T-helper 1 cell treated with Interleukin-12 subunit alpha and Interleukin-12 subunit beta and Interleukin-4 antibody, amounts not matched to agents 30 μg/mL and 1 μg/mL, for 36 hours (primary cell): ENCODE measurements around the gene UBASH3A.

ENCODE experiments used
- H3K27ac Mint-ChIP-seq: one replicate; pipeline ENCODE4 v1.8.0; 2021; ENCODE audit warnings: mild to moderate bottlenecking, mixed read lengths
- H3K27me3 Mint-ChIP-seq: one replicate; pipeline ENCODE4 v1.8.0; 2021; ENCODE audit warnings: low read depth, mixed read lengths
- H3K36me3 Mint-ChIP-seq: one replicate; pipeline ENCODE4 v1.8.0; 2021; ENCODE audit warnings: low read depth, mixed read lengths
- H3K4me1 Mint-ChIP-seq: one replicate; pipeline ENCODE4 v1.8.0; 2021; ENCODE audit warnings: low read depth, mixed read lengths
- H3K4me3 Mint-ChIP-seq: one replicate; pipeline ENCODE4 v1.8.0; 2021; ENCODE audit warnings: mild to moderate bottlenecking, moderate library complexity, mixed read lengths
- H3K9me3 Mint-ChIP-seq: one replicate; pipeline ENCODE4 v1.8.0; 2021; ENCODE audit warnings: mixed read lengths

UBASH3A gene

DNA sequence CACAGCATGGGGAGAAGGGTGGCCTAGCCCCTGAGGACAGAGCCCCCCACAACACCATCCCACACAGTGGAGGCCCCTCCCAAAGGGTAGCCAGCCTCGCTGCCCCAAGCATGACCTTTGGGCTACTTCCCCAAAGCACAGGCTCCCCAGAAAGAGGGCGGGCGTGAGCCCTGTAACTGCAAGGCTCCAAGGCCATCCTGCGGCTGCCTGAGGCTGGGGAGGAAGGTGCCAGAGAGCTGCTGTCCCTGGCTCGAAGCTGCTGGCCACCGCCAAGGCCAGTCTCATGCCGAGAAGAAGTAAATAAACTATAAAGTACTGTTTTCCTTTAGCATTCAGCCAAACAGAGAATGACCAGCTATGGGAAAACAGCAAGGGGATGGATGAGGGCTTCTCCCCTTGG, 27.5 kb downstream of the UBASH3A start:
- Mint-ChIP-seq H3K36me3 (peaks cover 90% of the 10 kb centered on the region), H3K9me3 (peaks cover 6% of the 10 kb centered on the region), H3K4me3 (no peak overlapping the region), H3K4me1 (peaks cover 33% of the 10 kb centered on the region), H3K27me3 (no peaks in the 10 kb centered on the region), H3K27ac (no peak overlapping the region)

DNA sequence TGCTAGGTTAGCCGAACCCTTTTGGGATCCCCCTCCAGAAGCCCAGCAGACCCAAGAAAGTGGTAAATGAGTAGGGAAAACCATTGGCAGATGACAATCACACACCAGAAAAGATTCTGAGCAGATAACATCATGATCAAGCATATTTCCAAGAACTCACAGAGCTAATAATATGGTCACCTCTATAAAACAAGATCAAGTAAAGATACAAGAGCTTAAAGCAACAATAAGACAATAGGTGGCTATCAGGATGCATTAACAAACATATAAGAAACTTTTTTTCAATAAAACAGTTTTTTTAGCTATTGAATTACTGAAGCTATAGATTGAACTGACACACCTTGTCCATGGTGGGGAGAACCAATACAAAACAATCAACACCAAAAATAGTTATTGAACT, 29.0 kb downstream of the UBASH3A start:
- no peak overlapping the region for H3K27ac Mint-ChIP-seq
- H3K36me3 Mint-ChIP-seq: peaks cover 89% of the 10 kb centered on the region
- no peaks in the 10 kb centered on the region for H3K27me3 Mint-ChIP-seq
- H3K9me3 Mint-ChIP-seq: peaks cover 6% of the 10 kb centered on the region
- H3K4me3 Mint-ChIP-seq: no peak overlapping the region
- H3K4me1 Mint-ChIP-seq: peaks cover 33% of the 10 kb centered on the region

DNA sequence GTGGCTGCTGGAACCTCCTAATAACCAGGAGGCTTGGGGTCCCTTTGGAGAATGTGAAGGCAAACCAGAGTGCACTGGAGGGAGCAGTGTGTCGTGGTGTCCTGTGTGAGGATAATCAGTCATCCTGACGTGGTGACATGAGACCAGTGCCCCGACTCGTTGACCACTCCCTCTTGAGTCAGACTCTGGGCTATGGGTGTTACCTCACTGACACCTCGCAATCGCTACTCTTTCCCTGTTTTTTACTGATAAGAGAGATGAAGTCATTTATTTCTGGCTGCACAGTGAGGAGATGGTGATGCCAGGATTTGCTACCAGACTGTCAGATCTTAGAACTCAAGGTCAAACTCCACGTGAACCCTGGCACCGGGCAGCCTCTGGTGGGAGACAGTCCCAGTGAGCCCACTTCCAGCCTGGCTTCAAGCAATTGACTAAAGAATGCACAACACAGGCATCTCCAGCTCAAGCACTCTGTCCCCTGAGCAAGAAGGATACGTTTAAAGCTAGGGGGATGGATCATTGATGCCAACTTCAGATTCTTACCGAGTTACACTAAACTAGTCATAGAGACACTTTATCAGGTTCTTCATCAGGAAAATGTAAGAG, 30.3 kb downstream of the UBASH3A start:
- no peak overlapping the region for H3K27ac Mint-ChIP-seq
- H3K4me1 Mint-ChIP-seq: peaks cover 35% of the 10 kb centered on the region
- H3K4me3 Mint-ChIP-seq: no peak overlapping the region
- no peaks in the 10 kb centered on the region for H3K27me3 Mint-ChIP-seq
- peaks cover 6% of the 10 kb centered on the region for H3K9me3 Mint-ChIP-seq
- peaks cover 92% of the 10 kb centered on the region for H3K36me3 Mint-ChIP-seq

DNA sequence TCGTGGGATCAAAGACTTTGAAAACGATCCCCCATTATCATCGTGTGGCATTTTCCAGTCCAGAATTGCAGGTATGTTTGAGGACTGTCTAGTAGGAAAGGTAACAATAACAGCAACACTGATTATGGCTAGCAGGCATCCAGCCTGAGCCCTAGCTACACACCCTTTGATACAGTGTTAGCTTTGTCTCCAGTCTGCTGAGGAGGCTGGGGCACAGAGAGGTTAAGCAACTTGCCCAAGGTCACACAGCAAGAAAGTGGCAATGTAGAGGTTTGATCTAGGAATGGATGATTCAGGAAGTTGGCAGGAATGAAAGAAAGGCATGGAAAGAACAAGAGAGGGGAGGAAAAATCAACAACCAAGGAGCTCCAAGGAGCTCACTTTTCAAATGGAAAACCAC, 31.2 kb downstream of the UBASH3A start:
- Mint-ChIP-seq H3K4me3 (no peak overlapping the region), H3K36me3 (peaks cover 92% of the 10 kb centered on the region), H3K9me3 (peaks cover 6% of the 10 kb centered on the region), H3K27ac (no peak overlapping the region), H3K27me3 (no peaks in the 10 kb centered on the region), H3K4me1 (peaks cover 44% of the 10 kb centered on the region)

DNA sequence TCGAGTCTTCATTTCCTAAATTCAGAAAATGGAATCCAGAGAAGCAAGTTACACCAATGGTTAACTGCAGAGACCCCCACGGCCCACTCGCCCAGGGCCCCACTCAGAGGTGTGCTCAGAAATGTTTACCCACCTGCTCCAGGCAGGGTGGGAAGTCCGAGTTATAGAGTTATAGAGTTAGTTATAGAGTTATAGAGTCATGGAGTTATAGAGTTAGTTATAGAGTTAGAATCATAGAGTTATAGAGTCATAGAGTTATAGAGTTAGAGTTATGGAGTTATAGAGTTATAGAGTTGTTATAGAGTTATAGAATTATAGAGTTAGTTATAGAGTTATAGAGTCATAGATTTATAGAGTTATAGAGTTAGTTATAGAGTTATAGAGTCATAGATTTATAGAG, 31.7 kb downstream of the UBASH3A start:
- Mint-ChIP-seq H3K4me3 (no peak overlapping the region), H3K9me3 (peaks cover 6% of the 10 kb centered on the region), H3K36me3 (peaks cover 92% of the 10 kb centered on the region), H3K4me1 (peaks cover 46% of the 10 kb centered on the region), H3K27me3 (no peaks in the 10 kb centered on the region), H3K27ac (no peak overlapping the region)

DNA sequence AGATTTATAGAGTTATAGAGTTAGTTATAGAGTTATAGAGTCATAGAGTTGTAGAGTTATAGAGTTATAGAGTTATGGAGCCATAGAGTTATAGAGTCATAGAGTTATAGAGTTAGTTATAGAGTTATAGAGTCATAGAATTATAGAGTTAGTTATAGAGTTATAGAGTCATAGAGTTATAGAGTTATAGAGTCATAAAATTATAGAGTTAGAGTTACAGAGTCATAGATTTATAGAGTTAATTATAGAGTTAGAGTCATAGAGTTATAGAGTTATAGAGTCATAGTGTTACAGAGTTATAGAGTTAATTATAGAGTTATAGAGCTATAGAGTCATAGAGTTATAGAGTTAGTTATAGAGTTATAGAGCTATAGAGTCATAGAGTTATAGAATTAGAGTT, 32.1 kb downstream of the UBASH3A start:
- no peaks in the 10 kb centered on the region for H3K27me3 Mint-ChIP-seq
- H3K9me3 Mint-ChIP-seq: peaks cover 6% of the 10 kb centered on the region
- H3K4me3 Mint-ChIP-seq: no peak overlapping the region
- peaks cover 50% of the 10 kb centered on the region for H3K4me1 Mint-ChIP-seq
- H3K27ac Mint-ChIP-seq: no peak overlapping the region
- H3K36me3 Mint-ChIP-seq: peaks cover 94% of the 10 kb centered on the region

DNA sequence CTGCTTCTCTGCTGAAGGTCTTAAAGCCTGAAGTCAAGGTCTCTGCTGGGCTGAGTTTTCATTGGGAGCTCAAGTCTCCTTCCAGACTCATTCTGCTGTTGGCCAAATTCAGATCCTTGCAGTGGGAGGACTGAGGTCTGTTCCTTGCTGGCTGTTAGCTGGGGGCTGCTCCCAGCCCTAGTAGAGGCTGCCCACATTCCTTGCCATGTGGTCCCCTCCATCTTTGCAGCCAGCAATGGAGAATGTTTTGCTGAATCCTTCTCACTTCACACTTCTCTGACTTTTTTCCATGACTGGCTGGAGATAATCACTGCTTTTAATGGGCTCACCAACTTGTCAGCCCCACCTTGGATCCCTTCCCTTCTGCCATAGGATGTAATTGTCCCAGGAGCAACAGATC, 33.2 kb downstream of the UBASH3A start:
- peaks cover 52% of the 10 kb centered on the region for H3K4me1 Mint-ChIP-seq
- H3K4me3 Mint-ChIP-seq: no peak overlapping the region
- H3K27me3 Mint-ChIP-seq: no peaks in the 10 kb centered on the region
- H3K9me3 Mint-ChIP-seq: peaks cover 6% of the 10 kb centered on the region
- no peak overlapping the region for H3K27ac Mint-ChIP-seq
- H3K36me3 Mint-ChIP-seq: peaks cover 90% of the 10 kb centered on the region

DNA sequence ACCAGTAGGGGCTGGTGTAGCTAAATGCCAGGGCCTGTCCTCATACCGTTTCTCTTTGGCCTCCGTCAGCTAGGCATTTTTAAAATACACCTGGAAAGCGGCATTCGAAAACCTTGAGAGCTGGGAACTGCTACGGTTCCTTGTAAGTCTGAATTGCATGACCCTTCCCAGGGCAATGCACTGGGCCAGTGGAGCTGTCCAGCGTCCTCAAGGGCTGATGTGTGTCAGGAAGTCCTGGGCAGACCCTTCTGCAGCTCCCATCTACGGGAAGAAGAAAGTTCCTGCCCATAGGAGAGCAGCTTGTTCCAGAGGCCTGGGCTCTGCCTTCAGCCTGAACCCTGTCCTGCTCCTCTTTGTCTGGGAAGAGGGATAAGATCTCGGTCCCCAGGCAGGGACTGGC, 34.1 kb downstream of the UBASH3A start:
- no peak overlapping the region for H3K27ac Mint-ChIP-seq
- no peaks in the 10 kb centered on the region for H3K9me3 Mint-ChIP-seq
- peaks cover 50% of the 10 kb centered on the region for H3K4me1 Mint-ChIP-seq
- peaks cover 90% of the 10 kb centered on the region for H3K36me3 Mint-ChIP-seq
- no peak overlapping the region for H3K4me3 Mint-ChIP-seq
- H3K27me3 Mint-ChIP-seq: no peaks in the 10 kb centered on the region

DNA sequence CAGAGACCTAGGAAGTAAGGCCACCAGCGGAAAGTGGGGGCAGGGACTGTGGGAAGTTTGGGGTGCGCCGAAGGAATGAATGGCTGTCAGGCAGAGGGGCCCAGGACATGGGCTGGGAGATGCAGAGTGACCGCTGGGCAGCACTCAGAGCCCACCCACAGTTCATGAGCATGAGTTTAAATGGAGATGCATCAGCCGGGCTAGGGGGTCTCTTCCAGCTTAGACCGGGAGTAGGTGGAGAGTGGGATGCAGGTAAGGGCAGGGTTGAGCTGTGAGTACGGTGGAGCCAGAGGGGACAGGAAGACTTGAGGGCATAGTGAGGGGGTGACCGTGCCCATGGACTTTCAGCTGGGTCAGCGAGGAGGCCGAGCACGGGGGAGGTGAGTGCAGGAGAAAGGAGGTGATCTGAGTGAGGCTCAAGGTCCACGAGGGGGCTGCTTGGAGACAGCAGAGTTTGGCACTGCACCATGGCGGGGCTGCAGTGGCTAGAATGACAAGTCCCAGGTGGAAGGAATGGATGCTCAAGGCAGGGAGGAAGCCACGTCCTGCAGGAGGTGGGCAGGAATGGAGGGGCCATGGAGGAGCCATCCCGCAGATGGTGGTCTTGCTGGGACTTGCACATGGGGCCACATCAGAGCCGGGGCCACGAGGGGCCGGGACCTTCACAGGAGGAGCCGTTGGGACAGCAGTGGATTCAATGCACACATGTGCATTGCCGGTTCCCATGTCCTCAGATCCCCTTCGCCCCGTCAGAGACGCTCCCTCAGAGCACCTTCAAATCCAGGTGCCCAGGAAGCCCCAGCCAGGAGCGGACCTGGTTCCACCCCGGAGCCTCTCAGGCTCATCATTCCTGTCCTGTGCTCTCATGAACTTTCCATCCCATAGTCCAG, 34.9 kb downstream of the UBASH3A start:
- H3K9me3 Mint-ChIP-seq: no peaks in the 10 kb centered on the region
- H3K27me3 Mint-ChIP-seq: no peaks in the 10 kb centered on the region
- no peak overlapping the region for H3K4me3 Mint-ChIP-seq
- H3K27ac Mint-ChIP-seq: no peak overlapping the region
- H3K4me1 Mint-ChIP-seq: peaks cover 47% of the 10 kb centered on the region
- peaks cover 88% of the 10 kb centered on the region for H3K36me3 Mint-ChIP-seq

DNA sequence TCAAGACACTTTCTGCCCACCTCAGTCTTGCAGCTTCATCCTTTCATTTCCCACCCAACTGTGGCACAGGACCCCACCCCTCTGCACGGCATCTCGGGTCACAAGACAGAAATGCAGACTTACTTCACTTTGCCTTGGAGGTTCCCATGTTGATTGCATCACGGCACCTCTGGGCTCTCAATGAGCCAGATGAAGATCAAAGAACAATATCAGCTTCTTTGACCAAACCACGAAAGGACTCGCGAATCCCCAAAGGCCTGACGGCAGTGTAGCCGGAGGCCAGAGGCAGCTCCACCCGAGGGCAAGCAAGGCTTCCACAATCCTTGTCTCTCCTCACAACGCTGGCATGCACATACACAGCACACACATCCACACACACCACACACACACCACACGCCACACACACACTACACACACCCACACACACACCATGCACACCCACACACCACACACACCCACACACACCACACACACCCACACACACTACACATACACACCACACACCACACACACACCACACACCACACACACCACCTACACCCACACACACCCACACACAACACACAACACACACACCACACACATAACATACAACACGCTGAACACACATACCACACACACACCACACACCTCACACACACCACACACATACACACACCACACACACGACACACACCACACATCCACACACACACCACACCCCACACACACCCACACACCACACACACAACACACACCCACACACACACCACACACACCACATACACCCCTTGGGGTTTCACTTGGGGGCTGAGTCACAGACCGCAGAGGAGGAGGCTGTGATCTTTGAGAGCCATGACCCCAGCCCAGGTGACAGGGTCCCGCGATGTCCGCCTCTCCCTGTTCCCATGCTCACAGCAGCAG, 35.8 kb downstream of the UBASH3A start:
- H3K4me3 Mint-ChIP-seq: no peak overlapping the region
- H3K27ac Mint-ChIP-seq: peak overlapping the region; percentile 88

DNA sequence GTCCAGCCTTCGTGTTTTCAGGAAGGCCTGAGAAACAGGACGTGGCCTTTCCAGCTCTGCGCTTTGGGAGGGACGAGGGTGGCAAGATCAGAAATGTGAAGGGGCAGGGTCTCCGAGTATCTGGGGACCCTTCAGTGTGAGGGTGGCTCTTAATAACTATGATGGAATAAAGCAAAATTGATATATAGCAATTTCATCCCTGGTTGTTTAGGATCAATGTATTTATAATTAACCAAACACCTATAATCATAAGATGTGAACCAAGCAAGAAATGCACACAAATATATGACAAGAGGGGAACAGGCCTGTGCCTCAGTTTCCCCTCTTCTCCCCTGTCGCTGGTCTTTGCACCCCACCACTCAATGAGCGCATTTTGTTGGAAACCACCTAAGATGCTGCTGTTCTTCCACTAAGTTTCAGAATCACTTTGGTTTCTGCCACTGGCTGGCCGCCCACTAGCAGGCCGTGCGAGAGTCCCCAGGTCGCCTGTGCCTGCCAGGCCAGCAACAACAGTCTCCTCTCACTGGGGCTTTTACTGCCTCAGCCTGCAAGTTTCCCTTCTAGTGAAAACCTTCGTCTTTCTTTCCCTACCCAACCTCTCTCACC, 36.6 kb downstream of the UBASH3A start:
- Mint-ChIP-seq H3K9me3 (no peaks in the 10 kb centered on the region), H3K4me1 (peaks cover 31% of the 10 kb centered on the region), H3K4me3 (peak overlapping the region; percentile 34), H3K27me3 (no peaks in the 10 kb centered on the region), H3K27ac (peak overlapping the region; percentile 88), H3K36me3 (peaks cover 83% of the 10 kb centered on the region)

More for the DNA sequence above, 35.8 kb downstream of the UBASH3A start:
- Mint-ChIP-seq H3K4me1 (peaks cover 39% of the 10 kb centered on the region), H3K27me3 (no peaks in the 10 kb centered on the region), H3K9me3 (no peaks in the 10 kb centered on the region), H3K36me3 (peaks cover 83% of the 10 kb centered on the region)

DNA sequence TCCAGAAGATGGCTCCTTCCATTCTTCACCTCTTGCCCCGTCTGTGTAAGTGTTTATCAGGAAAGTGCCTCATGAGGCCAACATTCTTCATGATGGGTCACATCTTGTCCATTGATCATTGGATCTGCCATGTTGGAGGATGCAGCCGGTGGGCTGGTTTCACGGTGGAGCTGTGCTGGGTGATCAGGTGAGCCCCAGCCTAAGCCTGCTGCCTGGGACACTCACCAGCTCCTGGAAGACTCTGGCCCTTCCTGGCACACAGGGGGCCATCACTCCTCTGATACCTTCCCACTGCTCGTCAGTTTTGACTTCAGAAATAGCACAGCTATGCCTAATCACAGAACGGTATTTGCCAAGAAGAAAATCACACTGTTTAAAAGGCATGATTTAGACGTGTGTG, 38.3 kb downstream of the UBASH3A start:
- Mint-ChIP-seq H3K4me1 (peaks cover 29% of the 10 kb centered on the region), H3K27me3 (no peaks in the 10 kb centered on the region), H3K4me3 (no peak overlapping the region), H3K27ac (no peak overlapping the region), H3K9me3 (no peaks in the 10 kb centered on the region), H3K36me3 (peaks cover 83% of the 10 kb centered on the region)

DNA sequence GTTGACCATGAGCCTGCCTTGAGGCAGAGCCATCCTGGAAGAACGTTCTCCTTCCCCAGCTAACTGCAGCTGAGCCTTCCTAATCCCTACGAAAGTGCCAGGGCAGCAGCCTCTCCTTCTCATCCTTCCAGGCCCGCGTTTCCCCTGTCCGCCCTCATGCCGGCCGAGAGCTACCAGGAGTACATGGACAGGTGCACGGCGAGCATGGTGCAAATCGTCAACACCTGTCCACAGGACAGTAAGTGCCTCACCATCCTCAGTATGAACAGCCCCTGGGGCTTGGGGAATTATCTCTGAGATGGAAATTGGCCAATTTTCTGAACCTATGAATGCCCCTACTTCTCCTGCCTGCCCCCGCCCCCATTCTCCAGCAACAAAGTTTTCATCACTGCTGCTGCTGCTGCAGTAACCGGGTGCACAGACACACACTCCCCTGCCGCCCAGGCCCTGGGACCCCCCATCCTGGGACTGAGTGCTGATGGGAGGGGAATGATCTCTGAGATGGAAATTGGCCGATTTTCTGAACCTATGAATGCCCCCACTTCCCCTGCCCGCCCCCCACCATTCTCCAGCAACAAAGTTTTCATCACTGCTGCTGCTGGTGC, 39.6 kb downstream of the UBASH3A start:
- Mint-ChIP-seq H3K4me1 (peaks cover 29% of the 10 kb centered on the region), H3K27ac (peak overlapping the region; percentile 55)

More for the DNA sequence above, 39.6 kb downstream of the UBASH3A start:
- Mint-ChIP-seq H3K36me3 (peaks cover 85% of the 10 kb centered on the region), H3K27me3 (no peaks in the 10 kb centered on the region), H3K9me3 (no peaks in the 10 kb centered on the region), H3K4me3 (no peak overlapping the region)
